Parathyroid adenoma (tissue), 2 donors: ENCODE measurements around the gene LYAR.

Experiments used
- H2AFZ ChIP-seq: fragments of 300-600 bp; sonication (generic); one replicate; pipeline ENCODE4 v1.7.0; 2017; ENCODE audit warnings: antibody characterized with exemption, mild to moderate bottlenecking
- H3K27ac ChIP-seq: fragments of 300-600 bp; sonication (generic); one replicate; pipeline ENCODE4 v1.7.0; 2017
- H3K27me3 ChIP-seq: fragments of 300-600 bp; sonication (generic); one replicate; pipeline ENCODE4 v1.7.0; 2017; ENCODE audit warnings: low read length; ENCODE audit not compliant: control insufficient read depth, insufficient read depth
- H3K36me3 ChIP-seq: fragments of 300-600 bp; sonication (generic); one replicate; pipeline ENCODE4 v1.7.0; 2017; ENCODE audit warnings: low read length; ENCODE audit not compliant: control insufficient read depth, insufficient read depth
- H3K4me1 ChIP-seq: fragments of 300-600 bp; sonication (generic); one replicate; pipeline ENCODE4 v1.7.0; 2017; ENCODE audit warnings: control low read depth
- H3K4me2 ChIP-seq: fragments of 300-600 bp; sonication (generic); one replicate; pipeline ENCODE4 v1.7.0; 2017; ENCODE audit warnings: low read length
- H3K4me3 ChIP-seq: fragments of 300-600 bp; sonication (generic); one replicate; pipeline ENCODE4 v1.7.0; 2017; ENCODE audit warnings: low read depth, low read length
- H3K79me2 ChIP-seq: fragments of 300-600 bp; sonication (generic); one replicate; pipeline ENCODE4 v1.7.0; 2017; ENCODE audit warnings: control low read depth
- H3K9ac ChIP-seq: fragments of 300-600 bp; sonication (generic); one replicate; pipeline ENCODE4 v1.7.0; 2017; ENCODE audit warnings: mild to moderate bottlenecking
- H3K9me3 ChIP-seq: fragments of 300-600 bp; sonication (generic); one replicate; pipeline ENCODE4 v1.7.0; 2017; ENCODE audit warnings: low read length; ENCODE audit not compliant: control insufficient read depth
- CTCF ChIP-seq: fragments of 300-600 bp; sonication (generic); IDR thresholded peaks from one replicate; pipeline ENCODE4 v1.7.0; 2017; ENCODE audit warnings: antibody characterized with exemption, mild to moderate bottlenecking
- donor health status: primary hyperparathyroidism.

Gene LYAR

GRCh38 chr4:4328206-4328605 lies 38.3 kb upstream of the LYAR start:
- TF ChIP-seq CTCF: no peak
- H3K27ac ChIP-seq: no peak overlapping the region
- no peaks in the 10 kb centered on the region for H3K9me3 ChIP-seq
- H3K4me1 ChIP-seq: no peaks in the 10 kb centered on the region
- H3K4me3 ChIP-seq: no peak overlapping the region
- no peaks in the 10 kb centered on the region for H3K79me2 ChIP-seq
- H3K4me2 ChIP-seq: no peak overlapping the region
- no peaks in the 10 kb centered on the region for H3K36me3 ChIP-seq
- H3K9ac ChIP-seq: no peak overlapping the region
- no peaks in the 10 kb centered on the region for H3K27me3 ChIP-seq
- no peak overlapping the region for H2AFZ ChIP-seq

GRCh38 chr4:4327652-4328121 lies 37.7 kb upstream of the LYAR start:
- Histone ChIP-seq H3K4me3 (no peak overlapping the region), H2AFZ (no peak overlapping the region)

DNA sequence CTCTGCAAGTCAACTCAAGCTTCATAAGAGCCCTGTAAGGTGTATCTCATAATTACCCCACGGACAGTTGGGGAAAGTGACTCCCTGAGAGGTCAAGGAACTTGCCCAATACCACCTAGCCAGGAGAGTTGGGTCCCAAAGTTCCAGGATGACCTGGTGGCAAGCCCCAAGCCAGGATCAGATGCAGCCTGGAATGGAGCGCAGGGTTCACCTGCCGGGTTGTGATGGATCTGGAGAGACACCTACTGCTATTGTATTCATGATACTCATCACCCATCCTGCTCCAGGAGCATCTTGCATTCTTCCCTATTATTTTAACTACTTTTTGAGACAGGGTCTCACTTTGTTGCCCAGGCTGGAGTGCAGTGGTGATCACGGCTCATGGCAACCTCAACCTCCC lies 36.2 kb upstream of the LYAR start:
- Histone ChIP-seq H3K9me3 (no peaks in the 10 kb centered on the region), H3K79me2 (no peaks in the 10 kb centered on the region), H3K27ac (no peak overlapping the region), H3K4me2 (no peak overlapping the region), H3K36me3 (no peaks in the 10 kb centered on the region), H2AFZ (no peak overlapping the region), H3K27me3 (no peaks in the 10 kb centered on the region), H3K9ac (no peak overlapping the region), H3K4me3 (no peak overlapping the region), H3K4me1 (no peaks in the 10 kb centered on the region)
- TF ChIP-seq CTCF: no peak

More at GRCh38 chr4:4327652-4328121, 37.7 kb upstream of the LYAR start:
- Histone ChIP-seq H3K27me3 (no peaks in the 10 kb centered on the region), H3K36me3 (no peaks in the 10 kb centered on the region), H3K79me2 (no peaks in the 10 kb centered on the region), H3K9me3 (no peaks in the 10 kb centered on the region), H3K4me1 (no peaks in the 10 kb centered on the region), H3K4me2 (no peak overlapping the region), H3K9ac (no peak overlapping the region), H3K27ac (no peak overlapping the region)
- no peak for TF ChIP-seq CTCF

GRCh38 chr4:4325321-4325720 lies 35.4 kb upstream of the LYAR start:
- Histone ChIP-seq H3K27ac (no peak overlapping the region), H3K9ac (no peak overlapping the region), H3K27me3 (no peaks in the 10 kb centered on the region), H3K79me2 (no peaks in the 10 kb centered on the region), H3K4me3 (no peak overlapping the region), H3K36me3 (no peaks in the 10 kb centered on the region), H3K4me2 (no peak overlapping the region), H3K9me3 (no peaks in the 10 kb centered on the region), H2AFZ (no peak overlapping the region), H3K4me1 (no peaks in the 10 kb centered on the region)
- TF ChIP-seq CTCF: no peak

DNA sequence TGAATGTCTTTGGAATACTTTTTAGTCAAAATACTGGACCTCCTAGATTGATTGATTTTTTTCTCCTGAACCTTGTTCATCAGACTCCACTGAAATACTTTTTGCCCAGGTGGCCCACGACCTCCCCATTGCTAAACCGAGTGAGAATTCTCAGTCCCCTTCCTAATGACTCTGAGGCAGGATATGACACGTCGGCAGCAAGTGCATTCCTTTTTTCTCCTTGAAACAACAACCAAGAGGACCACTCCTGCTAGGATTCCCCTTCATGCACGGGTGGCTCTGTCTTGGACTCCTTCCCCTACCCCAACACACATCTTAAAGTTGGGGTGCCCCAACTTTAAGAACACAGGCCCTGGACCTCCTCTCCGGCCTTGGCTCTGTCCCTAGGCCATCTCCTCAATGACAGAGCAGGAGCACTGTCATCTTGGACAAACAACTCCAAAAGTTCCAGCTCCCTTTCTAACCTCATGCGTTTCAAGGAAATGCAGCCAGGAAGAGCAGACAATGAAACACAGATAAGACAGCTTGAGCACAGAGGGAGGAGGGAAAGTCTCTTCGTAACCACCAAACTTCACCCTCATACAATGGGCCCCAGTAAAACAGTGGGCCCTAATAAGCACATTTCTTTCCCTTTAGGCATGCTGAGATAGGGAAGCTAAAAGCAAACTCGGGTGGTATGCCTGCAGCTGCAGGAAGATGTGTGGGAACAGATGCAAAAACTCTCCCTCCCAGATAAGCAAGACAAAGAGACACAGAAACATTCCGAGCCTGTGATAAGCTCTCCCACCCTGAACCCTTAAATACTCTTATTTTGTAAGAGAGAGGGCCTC lies 34.0 kb upstream of the LYAR start:
- Histone ChIP-seq H3K4me2 (no peak overlapping the region), H3K4me1 (no peaks in the 10 kb centered on the region), H3K27me3 (no peaks in the 10 kb centered on the region), H2AFZ (no peak overlapping the region), H3K9ac (no peak overlapping the region), H3K27ac (no peak overlapping the region), H3K36me3 (no peaks in the 10 kb centered on the region), H3K4me3 (no peak overlapping the region), H3K9me3 (no peaks in the 10 kb centered on the region), H3K79me2 (no peaks in the 10 kb centered on the region)
- no peak for TF ChIP-seq CTCF
